GM19035 (cell line): ENCODE measurements around the gene FLT3LG.

ENCODE experiments used
- ATAC-seq: cut with Tn5 transposase; IDR thresholded peaks from one replicate; pipeline ENCODE4 v1.9.1; 2021; ENCODE audit not compliant: unreplicated experiment

FLT3LG gene

GRCh38 chr19:49473868-49474541 is at the start of gene FLT3LG:
FLT3LG (plus strand) TSS chr19:49474215; CDS start chr19:49474640, 425 bp downstream.
- ATAC-seq: peak; percentile 51

GRCh38 chr19:49425178-49425577 is 48.8 kb upstream of the FLT3LG start, which contains the start of gene GFY:
GFY (plus strand) TSS chr19:49425388; CDS start chr19:49426431, 1,043 bp downstream.
- no peak for ATAC-seq

GRCh38 chr19:49425922-49426592 is 48.0 kb upstream of the FLT3LG start:
- no peak for ATAC-seq

- ATAC-seq: no peak
These were observed 46.7 kb upstream of the FLT3LG start for GRCh38 chr19:49427339-49427738.

GRCh38 chr19:49427855-49428546 is 46.0 kb upstream of the FLT3LG start:
- ATAC-seq: no peak

GRCh38 chr19:49428547-49429451 is 45.2 kb upstream of the FLT3LG start:
- ATAC-seq: no peak

- no peak for ATAC-seq
These were observed 43.8 kb upstream of the FLT3LG start for GRCh38 chr19:49430172-49430677.

GRCh38 chr19:49430678-49431329 is 43.2 kb upstream of the FLT3LG start:
- ATAC-seq: no peak

GRCh38 chr19:49431330-49431749 is 42.7 kb upstream of the FLT3LG start:
- no peak for ATAC-seq

- no peak for ATAC-seq
These were observed 41.6 kb upstream of the FLT3LG start for GRCh38 chr19:49432141-49433073.

GRCh38 chr19:49433240-49433901 is 40.6 kb upstream of the FLT3LG start:
- no peak for ATAC-seq

- ATAC-seq: no peak
These were observed 39.0 kb upstream of the FLT3LG start for GRCh38 chr19:49434907-49435583.

- ATAC-seq: no peak
These were observed 38.3 kb upstream of the FLT3LG start for GRCh38 chr19:49435670-49436069.

GRCh38 chr19:49436381-49437017 is 37.5 kb upstream of the FLT3LG start:
- ATAC-seq: no peak

- ATAC-seq: no peak
These were observed 36.8 kb upstream of the FLT3LG start for GRCh38 chr19:49437231-49437630.

- ATAC-seq: no peak
These were observed 35.8 kb upstream of the FLT3LG start for GRCh38 chr19:49438261-49438660.

GRCh38 chr19:49439836-49440235 is 34.2 kb upstream of the FLT3LG start:
- ATAC-seq: no peak
